ENCODE data around the gene CARM1.
A peak's percentile ranks its signal among the peaks of the same experiment; 100 is the strongest.
"Not testable (repeated sequence)": the region's sequence is repeated elsewhere in the genome, so short reads cannot be mapped to it uniquely, and the experiment has no call there.

CARM1 gene

GRCh38 chr19:10876459-10877240 lies 5.3 kb downstream of the CARM1 start:
- DNase-seq = no peak

GRCh38 chr19:10877608-10878007 lies 6.3 kb downstream of the CARM1 start:
- DNase-seq = not testable (repeated sequence)

- no peak for DNase-seq
Observed at GRCh38 chr19:10878253-10878652, 6.9 kb downstream of the CARM1 start.

- no peak for DNase-seq
Observed at GRCh38 chr19:10881403-10882107, 10.2 kb downstream of the CARM1 start.

DNA sequence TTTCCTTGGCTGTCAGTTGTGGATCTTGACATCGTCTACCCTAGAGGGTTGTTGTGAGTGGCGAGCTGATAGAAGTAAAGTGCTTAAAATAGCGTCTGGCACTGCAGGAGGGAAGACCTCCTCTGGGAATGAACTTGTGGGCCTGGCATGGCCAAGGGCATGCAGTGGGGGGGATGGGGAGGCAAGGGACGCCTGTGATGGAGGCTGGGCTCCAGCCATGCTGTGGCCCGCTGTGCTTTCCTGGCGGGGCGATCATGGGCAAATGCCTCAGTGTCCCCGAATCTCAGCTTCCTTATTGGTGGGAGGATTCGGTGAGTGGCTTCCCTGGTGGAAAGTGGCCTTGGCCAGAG lies 10.7 kb downstream of the CARM1 start:
- DNase-seq = no peak

DNA sequence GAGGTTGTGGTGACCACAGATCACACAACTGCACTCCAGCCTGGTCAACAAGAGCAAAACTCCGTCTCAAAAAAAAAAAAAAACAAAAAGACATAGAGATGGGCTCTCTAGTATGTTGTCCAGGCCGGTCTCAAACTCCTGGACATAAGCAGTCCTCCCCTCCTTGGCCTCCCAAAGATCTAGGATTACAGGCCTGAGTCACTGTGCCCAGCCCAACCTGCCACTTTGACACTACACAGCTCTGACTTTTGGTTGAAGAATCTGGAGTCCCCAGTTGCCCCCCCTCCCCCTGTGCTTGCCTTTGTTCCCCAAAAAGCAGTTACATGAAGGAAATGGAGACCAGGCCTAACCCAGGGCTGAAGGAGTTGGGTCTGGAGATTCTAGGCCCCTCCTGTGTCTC lies 12.9 kb downstream of the CARM1 start:
- DNase-seq = no peak

DNA sequence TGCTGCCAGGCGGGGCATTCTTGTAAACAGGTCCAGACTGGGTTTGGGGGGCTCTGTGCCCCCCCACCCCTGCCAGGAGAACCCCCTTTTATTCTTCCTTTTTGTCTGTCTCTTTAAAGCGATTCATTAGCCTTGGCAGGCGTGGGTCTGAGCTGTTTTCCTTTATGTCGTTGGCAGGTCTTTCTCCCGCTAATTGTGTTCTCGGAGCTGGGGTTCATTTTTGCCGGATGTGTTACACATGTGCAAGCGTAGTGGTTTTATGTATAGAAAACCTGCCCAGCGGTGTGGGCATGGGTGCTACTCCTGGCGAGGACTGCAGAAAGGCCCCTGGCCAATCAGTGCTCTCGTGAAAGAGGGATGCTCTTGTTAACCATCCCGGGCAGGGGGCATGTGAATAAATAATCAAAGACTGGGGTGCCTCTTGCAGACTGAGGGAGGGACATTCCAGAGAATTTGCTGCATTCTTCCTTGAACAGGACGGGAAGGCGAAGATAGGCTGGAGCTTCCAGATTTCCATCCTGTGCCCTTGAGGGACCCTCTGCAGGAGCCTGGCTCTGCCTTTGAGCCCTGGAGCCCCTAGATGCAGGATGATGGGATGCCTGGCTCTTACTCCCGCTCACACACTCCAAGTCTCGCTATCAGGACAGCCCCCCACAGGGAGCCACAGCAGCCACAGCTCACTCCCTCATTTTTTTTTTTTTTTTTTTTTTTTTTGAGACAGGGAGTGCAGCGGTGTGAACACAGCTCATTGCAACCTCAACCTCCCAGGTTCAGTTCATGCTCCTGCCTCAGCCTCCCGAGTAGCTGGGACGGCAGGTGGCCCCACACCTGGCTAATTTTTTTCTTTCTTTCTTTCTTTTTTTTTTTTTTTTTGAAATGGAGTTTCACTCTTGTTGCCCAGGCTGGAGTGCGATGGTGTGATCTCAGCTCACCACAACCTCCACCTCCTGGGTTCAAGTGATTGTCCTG lies 14.1 kb downstream of the CARM1 start:
- DNase-seq = no peak

DNA sequence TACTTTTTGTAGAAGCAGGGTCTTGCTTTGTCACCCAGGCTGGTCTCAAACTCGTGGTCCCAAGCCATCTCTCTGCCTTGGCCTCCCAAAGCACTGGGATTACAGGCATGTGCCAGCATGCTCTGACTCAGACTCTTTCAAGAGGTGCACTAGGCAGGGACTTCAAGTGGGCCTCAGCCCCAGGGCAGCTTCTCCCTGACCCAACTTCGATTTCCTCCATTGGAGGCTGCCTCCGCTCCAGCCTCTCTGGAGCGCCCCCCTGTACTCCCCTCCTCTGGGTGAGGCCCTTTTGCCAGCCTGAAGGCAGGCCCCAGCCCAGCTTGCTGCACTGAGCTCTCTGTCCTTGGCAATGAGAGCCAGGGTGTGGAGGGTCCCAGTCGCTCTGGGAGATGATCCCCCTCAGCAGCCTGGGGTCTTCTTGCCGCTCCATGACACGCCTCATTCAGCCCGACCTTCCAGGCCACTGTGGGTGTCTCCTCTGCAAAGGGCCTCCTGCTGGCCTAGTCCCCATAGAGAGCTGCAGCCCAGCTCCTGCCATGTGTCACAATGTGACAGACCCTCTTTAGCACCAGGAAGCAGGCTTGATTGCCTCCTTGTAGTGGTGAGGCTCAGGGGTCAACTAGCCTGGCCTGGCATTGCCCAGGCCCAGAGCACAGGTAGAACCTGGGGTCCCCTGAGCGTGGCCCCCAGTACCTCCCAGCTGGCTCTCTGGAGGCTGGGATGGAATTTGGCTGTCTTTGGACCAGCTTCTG lies 16.4 kb downstream of the CARM1 start:
- DNase-seq = no peak

DNA sequence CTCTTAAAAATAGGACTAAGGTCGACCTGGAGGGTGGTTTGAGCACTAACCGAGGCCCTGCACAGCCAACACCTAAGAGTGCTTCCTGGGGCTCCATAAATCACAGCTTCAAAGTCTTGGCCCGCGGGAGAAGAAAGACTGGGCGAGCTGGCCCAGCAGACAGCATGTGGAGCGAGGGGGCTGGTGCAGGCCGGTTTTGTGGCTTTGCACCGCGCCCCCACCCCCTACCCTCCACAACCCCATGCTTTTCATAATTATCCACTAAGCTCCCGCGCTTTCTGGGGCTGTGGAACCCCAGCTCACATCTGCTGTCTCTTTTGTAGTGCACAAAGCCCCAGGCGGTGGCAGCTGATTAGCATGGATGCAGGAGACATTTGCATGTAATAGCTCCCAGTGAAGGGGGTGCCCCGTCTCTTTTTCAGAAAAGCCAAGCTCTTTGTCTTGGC lies 17.1 kb downstream of the CARM1 start:
- DNase-seq = peak; percentile 86

DNA sequence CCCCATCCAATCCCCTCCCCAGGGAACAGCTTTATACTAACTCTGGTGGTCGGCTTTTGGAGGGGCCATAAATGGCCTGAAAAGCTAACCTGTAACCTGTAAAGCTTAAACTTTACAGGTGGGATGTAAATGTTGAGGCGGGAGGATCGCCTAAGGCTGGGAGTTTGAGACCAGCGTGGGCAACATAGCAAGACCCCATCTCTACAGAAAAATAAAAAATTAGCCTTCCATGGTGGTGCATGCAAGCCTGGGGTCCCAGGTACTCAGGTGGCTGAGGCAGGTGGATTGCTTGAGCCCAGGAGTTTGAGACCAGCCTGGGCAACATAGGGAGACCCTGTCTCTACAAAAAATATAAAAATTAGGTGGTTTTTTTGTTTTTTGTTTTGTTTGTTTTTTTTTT lies 18.5 kb downstream of the CARM1 start:
- no peak for DNase-seq

GRCh38 chr19:10891405-10892086 lies 20.2 kb downstream of the CARM1 start:
- no peak for DNase-seq

DNA sequence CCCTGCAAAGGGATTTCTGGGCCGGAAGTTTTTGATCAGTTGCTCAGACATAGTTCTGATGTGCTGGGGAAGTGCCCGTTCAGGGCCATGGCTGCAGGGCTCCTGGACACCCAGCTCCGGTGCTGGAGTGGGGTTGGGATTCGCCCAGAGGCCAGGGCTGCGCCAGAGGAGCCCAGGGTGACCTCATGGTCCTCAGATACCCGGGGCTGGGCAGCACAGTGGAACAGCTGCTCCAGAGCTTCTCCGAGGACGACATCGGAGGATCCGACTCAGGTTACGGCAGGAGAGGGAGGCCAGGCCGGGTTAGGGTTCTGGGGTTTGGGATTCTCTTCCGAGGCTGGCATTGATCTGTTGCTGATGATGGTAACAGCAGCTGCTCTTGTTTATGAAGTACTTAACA lies 20.9 kb downstream of the CARM1 start:
- DNase-seq = no peak

DNA sequence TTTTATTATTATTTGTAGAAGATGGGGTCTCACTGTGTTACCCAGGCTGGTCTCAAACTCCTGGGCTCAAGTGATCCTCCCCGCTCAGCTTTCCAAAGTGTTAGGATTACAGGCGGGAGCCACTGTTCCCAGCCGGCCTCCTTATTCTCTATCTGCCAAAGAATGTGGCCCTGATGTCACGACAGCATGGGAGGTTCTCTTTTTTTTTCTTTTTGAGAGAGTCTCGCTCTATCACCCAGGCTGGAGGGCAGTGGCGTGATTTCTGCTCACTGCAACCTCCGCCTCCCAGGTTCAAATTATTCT lies 23.5 kb downstream of the CARM1 start:
- DNase-seq = no peak

- DNase-seq = no peak
Observed at GRCh38 chr19:10895363-10895762, 24.0 kb downstream of the CARM1 start.

DNA sequence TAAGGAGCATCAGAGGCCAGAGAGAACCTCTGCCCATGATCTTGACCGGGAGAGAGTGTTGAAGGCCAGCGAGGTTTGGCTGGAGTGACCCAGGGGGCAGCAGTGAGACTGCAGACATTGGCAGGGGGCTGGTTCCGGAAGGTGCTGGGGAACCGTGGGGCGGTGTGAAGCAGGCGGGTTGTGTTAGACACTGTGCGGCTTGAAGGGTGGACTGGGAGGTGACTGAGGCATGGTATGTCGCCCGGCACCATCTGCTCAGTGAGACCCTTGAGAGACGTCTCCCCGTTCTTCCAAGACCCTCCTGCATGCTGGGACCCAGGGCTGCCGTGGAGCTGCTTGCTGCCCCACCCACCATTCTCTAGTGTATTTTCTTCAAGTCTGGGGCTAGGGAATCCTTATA lies 24.6 kb downstream of the CARM1 start:
- DNase-seq = no peak

GRCh38 chr19:10896851-10897526 lies 25.6 kb downstream of the CARM1 start:
- DNase-seq = peak; percentile 34

DNA sequence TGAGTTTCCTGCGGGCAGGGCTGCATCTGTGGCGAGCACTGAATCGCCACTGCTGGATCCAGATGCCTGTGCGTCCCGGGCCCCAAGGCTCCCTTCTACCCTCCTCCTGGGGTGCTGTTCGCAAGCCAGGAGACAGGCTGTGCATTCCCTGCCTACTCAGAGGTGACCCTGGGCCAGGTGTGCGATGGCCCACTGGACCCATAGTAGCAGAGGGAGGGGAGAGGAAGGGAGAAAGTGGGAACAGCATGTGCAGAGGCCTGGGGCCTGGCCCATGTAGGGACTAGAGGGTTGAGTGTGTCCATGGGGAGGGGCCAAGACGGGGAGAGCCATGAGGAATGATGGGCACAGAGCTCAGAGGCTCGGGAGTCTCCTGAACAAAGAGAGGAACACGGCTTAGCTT lies 27.3 kb downstream of the CARM1 start:
- DNase-seq = no peak

- DNase-seq = no peak
Observed at GRCh38 chr19:10899151-10899653, 27.8 kb downstream of the CARM1 start.

GRCh38 chr19:10907925-10908324 lies 36.6 kb downstream of the CARM1 start:
- no peak for DNase-seq

GRCh38 chr19:10908380-10908960 lies 37.1 kb downstream of the CARM1 start:
- no peak for DNase-seq
